H1 (cell line): ENCODE data around the gene TGFBR2.

Experiments
- CEBPB ChIP-seq: IDR thresholded peaks from 2 replicates; pipeline ENCODE4 v1.6.1; 2012; ENCODE audit warnings: low read depth, low read length
- CHD1 ChIP-seq: IDR thresholded peaks from 2 replicates; pipeline ENCODE4 v1.6.1; 2012; ENCODE audit warnings: low read depth, low read length, improper control_type of control experiment
- EGR1 ChIP-seq: IDR thresholded peaks from 2 replicates; pipeline ENCODE4 v1.6.1; 2011; ENCODE audit warnings: low read depth, low read length, borderline replicate concordance
- EZH2 ChIP-seq: fragments of 200-600 bp; sonication (generic); IDR thresholded peaks from 2 replicates; pipeline ENCODE4 v1.7.1; 2012; ENCODE audit warnings: low read depth, mild to moderate bottlenecking, moderate library complexity, low read length, inconsistent platforms; ENCODE audit not compliant: severe bottlenecking
- HDAC6 ChIP-seq: IDR thresholded peaks from one replicate; pipeline ENCODE4 v1.7.1; 2012; ENCODE audit warnings: low read depth, mild to moderate bottlenecking, inconsistent platforms, low read length, moderate library complexity
- JUND ChIP-seq: IDR thresholded peaks from 2 replicates; pipeline ENCODE4 v1.6.1; 2011; ENCODE audit warnings: mild to moderate bottlenecking, improper control_type of control experiment, low read length
- POLR2A ChIP-seq, 2 experiments: IDR thresholded peaks; 1 replicate in 1 of 2; 2 replicates in 1 of 2; pipeline ENCODE4 v1.6.1; 2011; ENCODE audit warnings: low read depth in 2 of 2, low read length in 2 of 2, mild to moderate bottlenecking in 2 of 2; ENCODE audit errors: control extremely low read depth in 1 of 2
- SIN3A ChIP-seq, 2 experiments: IDR thresholded peaks in 1 of 2; conservative IDR thresholded peaks in 1 of 2; 2 replicates each; pipeline ENCODE4 v1.6.1; 2011 to 2012; ENCODE audit warnings: low read length in 2 of 2, improper control_type of control experiment in 1 of 2, low read depth in 1 of 2, mild to moderate bottlenecking in 1 of 2
- SIX5 ChIP-seq: IDR thresholded peaks from 2 replicates; pipeline ENCODE4 v1.6.1; 2011; ENCODE audit warnings: mild to moderate bottlenecking, low read depth, low read length
- TBP ChIP-seq: IDR thresholded peaks from 2 replicates; pipeline ENCODE4 v1.6.1; 2011; ENCODE audit warnings: low read depth, low read length, improper control_type of control experiment
- TF ChIP-seq, protein P1 (sequence below), 3 experiments: IDR thresholded peaks; 1 replicate in 2 of 3; 2 replicates in 1 of 3; pipeline versions ENCODE4 v1.5.1 to v1.6.1; 2011; ENCODE audit warnings: low read length in 3 of 3, mild to moderate bottlenecking in 3 of 3, inconsistent platforms in 2 of 3, low read depth in 1 of 3, moderate library complexity in 1 of 3; ENCODE audit not compliant: insufficient read depth in 1 of 3; ENCODE audit errors: control extremely low read depth in 1 of 3
- TF ChIP-seq, protein P2 (sequence below): IDR thresholded peaks from 2 replicates; pipeline ENCODE4 v1.6.1; 2011; ENCODE audit warnings: low read depth, mild to moderate bottlenecking, low read length; ENCODE audit not compliant: insufficient read depth

DNA sequence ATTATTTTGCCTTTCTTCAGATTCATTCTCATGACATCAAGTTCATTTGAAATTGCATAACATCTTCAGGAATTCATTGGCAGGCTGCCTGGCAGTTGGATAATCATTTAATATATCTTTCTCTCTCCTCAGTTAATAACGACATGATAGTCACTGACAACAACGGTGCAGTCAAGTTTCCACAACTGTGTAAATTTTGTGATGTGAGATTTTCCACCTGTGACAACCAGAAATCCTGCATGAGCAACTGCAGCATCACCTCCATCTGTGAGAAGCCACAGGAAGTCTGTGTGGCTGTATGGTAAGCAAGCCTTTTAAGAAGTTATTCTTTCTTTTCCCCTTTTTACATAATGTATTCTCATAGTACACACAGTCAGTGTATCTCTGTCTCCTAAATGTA, 38.2 kb downstream of the TGFBR2 start:
- TF ChIP-seq, protein P1, sequence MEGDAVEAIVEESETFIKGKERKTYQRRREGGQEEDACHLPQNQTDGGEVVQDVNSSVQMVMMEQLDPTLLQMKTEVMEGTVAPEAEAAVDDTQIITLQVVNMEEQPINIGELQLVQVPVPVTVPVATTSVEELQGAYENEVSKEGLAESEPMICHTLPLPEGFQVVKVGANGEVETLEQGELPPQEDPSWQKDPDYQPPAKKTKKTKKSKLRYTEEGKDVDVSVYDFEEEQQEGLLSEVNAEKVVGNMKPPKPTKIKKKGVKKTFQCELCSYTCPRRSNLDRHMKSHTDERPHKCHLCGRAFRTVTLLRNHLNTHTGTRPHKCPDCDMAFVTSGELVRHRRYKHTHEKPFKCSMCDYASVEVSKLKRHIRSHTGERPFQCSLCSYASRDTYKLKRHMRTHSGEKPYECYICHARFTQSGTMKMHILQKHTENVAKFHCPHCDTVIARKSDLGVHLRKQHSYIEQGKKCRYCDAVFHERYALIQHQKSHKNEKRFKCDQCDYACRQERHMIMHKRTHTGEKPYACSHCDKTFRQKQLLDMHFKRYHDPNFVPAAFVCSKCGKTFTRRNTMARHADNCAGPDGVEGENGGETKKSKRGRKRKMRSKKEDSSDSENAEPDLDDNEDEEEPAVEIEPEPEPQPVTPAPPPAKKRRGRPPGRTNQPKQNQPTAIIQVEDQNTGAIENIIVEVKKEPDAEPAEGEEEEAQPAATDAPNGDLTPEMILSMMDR (IDR thresholded peaks at IDR 0.05; ENCODE audit: control extremely low read depth in 1 of 3, insufficient read depth in 1 of 3, low read depth in 1 of 3, low read length in 3 of 3), result no peak
- no peak for TF ChIP-seq EGR1
- no peak for TF ChIP-seq CEBPB
- TF ChIP-seq CHD1, result no peak
- no peak for TF ChIP-seq TBP
- TF ChIP-seq, protein P2, sequence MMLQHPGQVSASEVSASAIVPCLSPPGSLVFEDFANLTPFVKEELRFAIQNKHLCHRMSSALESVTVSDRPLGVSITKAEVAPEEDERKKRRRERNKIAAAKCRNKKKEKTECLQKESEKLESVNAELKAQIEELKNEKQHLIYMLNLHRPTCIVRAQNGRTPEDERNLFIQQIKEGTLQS, result no peak
- TF ChIP-seq SIX5, result no peak
- TF ChIP-seq POLR2A (IDR thresholded peaks at IDR 0.05; ENCODE audit: control extremely low read depth in 1 of 2, low read depth in 2 of 2, low read length in 2 of 2), result no peak
- TF ChIP-seq SIN3A (conservative IDR thresholded peaks at IDR 0.05 in 1 of 2, IDR thresholded peaks at IDR 0.05 in 1 of 2; ENCODE audit: low read depth in 1 of 2, low read length in 2 of 2), result no peak
- no peak for TF ChIP-seq HDAC6
- TF ChIP-seq EZH2, result no peak
- no peak for TF ChIP-seq JUND
